HG03469 (cell line): Measurements from ENCODE around the gene DSG2.

Source experiments
- ATAC-seq: cut with Tn5 transposase; IDR thresholded peaks from one replicate; pipeline ENCODE4 v1.9.1; 2021; ENCODE audit warnings: mild to moderate bottlenecking, moderate library complexity, moderate number of reproducible peaks; ENCODE audit not compliant: unreplicated experiment

The DSG2 gene

DNA sequence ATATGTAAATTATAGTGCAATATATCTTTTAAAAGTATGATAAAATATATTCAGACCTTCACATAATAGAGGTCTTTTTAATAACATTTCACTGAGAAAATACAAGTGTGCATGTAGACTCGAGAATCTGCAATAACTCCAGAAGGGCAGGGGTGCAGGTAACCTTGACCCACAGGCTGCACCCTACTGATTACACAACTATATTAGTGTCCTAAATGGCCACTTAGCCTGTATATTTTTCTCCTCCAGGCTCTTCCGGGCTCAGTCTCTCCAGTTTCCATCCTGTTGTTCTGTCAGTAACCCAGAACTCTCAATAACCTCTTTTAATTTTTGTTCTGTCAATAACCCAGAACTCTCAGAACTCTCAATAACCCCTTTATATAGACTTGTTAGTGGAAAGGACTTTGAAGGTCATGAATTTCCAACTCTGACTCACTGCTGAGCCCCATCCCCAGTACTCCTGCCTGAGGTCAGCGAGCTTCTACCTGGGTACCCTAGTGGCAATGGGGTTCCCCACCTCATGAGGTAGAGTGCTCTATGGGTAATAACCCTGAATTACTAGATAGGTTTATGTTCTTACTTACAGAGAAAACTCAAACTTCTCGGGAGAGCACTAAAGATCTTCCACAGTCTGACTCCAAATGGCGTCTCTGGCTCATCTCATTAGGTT lies 85.3 kb downstream of the DSG2 start:
- no peak for ATAC-seq

- ATAC-seq: no peak
Observed at GRCh38 chr18:31585991-31586390, 88.0 kb downstream of the DSG2 start.

DNA sequence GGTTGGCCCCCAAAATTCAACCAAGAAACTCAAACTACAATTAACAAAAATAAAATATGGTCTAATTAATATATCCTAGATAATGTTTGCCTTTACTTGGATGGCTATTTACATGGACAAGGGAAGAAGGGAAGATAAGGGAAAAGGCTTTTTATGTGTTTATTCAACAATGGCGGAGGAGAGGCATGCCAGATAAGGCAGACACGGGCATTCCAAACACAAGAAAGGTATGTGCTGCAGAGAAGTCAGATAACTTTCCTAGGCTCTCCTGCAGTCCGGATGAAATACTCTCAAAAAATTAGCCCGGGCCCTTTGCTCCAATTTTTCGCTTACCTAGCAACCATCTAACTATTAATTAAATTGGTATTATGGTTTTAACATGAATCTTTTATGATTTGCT lies 88.6 kb downstream of the DSG2 start:
- no peak for ATAC-seq

GRCh38 chr18:31587529-31587928 lies 89.6 kb downstream of the DSG2 start:
- ATAC-seq: no peak

- no peak for ATAC-seq
Observed at GRCh38 chr18:31590570-31590969, 92.6 kb downstream of the DSG2 start.

DNA sequence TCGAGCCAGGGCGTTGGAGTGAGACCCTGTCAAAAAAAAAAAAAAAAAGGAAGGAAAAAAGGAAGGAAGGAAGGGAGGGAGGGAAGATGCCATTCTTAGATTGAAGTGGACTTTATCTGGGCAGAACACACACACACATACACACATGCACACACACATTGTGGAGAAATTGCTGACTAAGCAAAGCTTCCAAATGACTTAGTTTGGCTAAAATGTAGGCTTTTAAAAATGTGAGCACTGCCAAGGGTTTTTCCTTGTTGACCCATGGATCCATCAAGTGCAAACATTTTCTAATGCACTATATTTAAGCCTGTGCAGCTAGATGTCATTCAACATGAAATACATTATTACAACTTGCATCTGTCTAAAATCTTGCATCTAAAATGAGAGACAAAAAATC lies 93.1 kb downstream of the DSG2 start:
- ATAC-seq: no peak

GRCh38 chr18:31591628-31592027 lies 93.7 kb downstream of the DSG2 start, which contains the start of gene TTR:
Gene TTR (plus strand): TSS chr18:31591877. CDS start chr18:31591903, 26 bp downstream.
- no peak for ATAC-seq

GRCh38 chr18:31592506-31593157 lies 94.7 kb downstream of the DSG2 start:
- ATAC-seq: no peak

DNA sequence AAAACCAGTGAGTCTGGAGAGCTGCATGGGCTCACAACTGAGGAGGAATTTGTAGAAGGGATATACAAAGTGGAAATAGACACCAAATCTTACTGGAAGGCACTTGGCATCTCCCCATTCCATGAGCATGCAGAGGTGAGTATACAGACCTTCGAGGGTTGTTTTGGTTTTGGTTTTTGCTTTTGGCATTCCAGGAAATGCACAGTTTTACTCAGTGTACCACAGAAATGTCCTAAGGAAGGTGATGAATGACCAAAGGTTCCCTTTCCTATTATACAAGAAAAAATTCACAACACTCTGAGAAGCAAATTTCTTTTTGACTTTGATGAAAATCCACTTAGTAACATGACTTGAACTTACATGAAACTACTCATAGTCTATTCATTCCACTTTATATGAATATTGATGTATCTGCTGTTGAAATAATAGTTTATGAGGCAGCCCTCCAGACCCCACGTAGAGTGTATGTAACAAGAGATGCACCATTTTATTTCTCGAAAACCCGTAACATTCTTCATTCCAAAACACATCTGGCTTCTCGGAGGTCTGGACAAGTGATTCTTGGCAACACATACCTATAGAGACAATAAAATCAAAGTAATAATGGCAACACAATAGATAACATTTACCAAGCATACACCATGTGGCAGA lies 97.3 kb downstream of the DSG2 start:
- no peak for ATAC-seq

GRCh38 chr18:31596081-31596872 lies 98.3 kb downstream of the DSG2 start:
- ATAC-seq: no peak

DNA sequence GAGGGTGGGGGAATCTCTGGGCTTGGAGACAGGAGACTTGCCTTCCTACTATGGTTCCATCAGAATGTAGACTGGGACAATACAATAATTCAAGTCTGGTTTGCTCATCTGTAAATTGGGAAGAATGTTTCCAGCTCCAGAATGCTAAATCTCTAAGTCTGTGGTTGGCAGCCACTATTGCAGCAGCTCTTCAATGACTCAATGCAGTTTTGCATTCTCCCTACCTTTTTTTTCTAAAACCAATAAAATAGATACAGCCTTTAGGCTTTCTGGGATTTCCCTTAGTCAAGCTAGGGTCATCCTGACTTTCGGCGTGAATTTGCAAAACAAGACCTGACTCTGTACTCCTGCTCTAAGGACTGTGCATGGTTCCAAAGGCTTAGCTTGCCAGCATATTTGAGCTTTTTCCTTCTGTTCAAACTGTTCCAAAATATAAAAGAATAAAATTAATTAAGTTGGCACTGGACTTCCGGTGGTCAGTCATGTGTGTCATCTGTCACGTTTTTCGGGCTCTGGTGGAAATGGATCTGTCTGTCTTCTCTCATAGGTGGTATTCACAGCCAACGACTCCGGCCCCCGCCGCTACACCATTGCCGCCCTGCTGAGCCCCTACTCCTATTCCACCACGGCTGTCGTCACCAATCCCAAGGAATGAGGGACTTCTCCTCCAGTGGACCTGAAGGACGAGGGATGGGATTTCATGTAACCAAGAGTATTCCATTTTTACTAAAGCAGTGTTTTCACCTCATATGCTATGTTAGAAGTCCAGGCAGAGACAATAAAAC lies 100.2 kb downstream of the DSG2 start:
- ATAC-seq: no peak
